Ramos (cell line): ENCODE results near the gene SPATS2L.
"Not testable (repeated sequence)": the region's sequence is repeated elsewhere in the genome, so short reads cannot be mapped to it uniquely, and the experiment has no call there.

Experiments used
- in situ Hi-C: fragments of 300-500 bp; cut with MboI; formaldehyde crosslinking; loops from one replicate; pipeline ENCODE4 v1.14.3; 2022; ENCODE audit warnings: low sequenced_read_pairs; ENCODE audit not compliant: unreplicated experiment

Gene SPATS2L

DNA sequence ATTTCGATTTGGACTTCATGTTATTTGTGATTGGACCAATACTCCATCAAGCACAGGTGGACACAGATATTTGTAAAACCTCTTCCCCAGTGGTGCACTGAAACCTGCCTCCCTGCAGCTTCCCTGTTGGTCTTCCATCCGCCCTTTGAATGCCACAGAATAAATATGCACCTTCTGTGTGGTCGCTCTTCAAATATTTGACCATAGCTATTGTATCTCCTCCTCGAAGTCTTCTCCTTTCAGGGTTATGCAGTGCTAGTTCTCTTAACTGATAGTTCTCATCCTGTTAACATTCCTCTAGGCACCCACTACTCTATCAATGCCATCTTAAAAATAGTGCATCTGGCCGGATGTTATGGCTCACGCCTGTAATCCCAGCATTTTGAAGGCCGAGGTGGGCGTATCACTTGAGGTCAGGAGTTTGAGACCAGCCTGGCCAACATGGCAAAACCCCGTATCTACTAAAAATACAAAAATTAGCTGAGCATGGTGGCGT lies 12.5 kb downstream of the SPATS2L start:
- in situ Hi-C loops: no loop called here

DNA sequence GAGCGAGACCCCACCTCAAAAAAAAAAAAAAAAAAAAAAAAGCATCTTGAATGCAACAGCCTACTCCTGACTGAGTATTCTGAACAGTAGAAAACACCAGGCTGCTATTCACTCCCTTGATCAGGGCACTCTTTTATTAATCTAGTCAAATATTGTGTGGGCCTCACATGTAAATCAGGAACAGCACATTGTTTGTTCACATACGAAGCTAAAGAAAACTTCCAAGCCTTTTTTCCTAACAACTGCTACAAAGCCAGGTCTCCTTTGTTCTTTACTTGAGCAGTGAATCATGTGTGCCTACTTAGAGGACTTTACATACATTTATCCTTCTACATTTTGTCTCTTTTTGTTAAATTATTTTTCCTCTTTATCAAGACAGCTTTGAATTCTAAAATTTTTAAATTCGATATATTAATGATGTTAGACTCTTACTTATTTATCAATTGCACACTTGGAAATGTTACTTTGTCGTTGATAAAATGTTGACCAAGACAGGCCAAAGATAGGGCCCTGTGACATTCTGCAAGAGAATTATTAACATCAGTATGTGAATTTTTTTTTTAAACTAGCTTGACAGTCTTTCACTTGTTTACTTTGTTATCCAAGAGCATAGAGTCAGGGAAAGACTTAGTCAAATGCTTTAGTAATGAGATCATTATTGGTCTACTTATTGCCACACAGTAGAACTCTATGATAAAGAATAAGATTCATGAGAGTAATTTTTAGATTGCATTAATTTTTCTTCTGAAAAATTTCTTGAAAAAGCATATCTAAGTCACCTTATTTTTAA lies 13.2 kb downstream of the SPATS2L start:
- in situ Hi-C loops: no loop called here

DNA sequence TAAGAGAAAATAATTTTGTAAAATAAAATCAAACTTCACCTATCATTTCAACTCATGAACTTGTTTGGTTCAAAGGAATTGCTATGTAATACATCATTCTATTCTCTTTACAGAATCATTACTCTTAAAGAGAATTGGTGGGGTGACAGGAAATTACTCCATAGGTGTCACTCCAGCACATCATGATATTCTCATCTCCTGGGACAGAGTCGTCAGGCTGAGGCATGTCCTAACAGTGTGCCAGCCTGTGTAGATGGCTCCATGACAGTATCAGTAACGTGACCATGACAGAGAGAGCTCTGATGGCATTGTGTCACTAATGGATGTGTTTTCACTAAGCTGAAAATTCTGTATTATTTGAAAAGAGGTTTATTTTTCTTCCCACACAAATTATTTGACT lies 13.9 kb downstream of the SPATS2L start:
- in situ Hi-C loops: no loop called here

DNA sequence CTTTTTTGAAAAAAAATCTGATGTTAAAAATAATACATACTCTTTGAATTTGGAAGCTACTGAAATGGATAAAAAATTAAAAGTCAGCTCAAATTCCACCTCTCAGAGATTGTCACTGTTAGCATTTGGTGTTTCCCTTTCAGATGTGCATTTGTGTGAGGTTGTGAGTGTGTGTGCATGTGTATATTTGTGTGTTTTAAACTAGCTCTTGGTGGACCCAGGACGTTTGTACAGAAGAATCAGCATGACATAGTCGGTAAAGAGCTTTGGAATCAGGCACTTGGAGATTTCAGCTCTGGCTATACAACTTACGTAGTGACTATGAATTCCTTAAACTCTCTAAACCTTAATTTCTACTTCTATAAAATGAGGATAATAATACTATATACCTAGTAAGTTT lies 14.5 kb downstream of the SPATS2L start:
- in situ Hi-C loops: no loop called here

DNA sequence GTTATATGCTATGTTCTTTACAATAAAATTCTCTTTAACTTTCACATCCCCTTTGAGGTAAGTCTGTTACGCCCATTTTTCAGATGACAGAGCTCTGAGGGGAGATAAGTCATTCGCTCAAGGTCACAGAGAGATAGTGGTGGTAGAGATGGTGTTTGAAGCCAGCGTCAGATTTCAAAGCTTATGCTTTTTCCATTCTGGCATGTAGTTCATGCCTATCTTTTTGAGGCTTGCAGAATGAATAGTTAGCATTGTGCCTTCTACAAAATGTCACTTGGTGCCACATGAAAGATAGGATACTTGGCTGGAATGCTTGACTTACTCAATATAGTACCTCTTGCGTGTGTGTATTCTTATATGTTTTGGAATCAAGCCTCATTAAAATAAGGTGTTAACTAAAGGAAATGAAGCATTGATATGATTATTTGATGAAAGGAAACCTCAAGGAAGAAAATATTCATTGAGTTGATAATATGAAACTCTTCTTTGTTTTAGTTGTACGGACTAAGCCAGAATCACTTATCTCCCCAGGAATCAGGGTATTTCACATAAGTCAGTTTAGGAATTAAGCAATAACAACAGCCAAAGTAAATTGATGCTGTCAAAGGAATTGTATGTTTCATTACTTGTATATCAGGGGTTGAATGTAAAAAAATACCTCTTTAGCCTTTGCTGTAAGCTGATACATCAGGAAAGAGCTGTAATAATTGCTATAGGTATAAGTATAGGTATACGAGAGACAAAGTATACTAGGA lies 15.5 kb downstream of the SPATS2L start:
- in situ Hi-C loops: no loop called here

DNA sequence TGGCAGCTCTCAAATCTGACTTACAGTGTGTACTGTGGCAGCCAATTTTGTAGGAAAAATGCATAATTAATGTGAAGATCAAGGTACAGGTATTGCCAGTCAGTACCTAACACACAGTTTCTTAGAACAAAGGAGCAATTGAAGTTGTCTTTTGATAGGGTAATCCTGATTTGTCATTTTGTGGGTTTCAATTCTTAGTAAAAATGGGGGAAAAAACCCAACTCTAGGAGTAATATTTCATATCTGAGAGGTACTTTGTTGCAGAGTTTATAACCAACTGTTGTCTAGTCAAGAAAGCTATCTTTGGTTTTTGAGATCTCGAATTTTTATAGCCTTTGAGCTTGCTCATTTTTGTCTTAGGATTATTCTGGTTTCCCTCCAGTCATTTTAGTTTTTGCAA lies 16.1 kb downstream of the SPATS2L start:
- in situ Hi-C loops: no loop called here

DNA sequence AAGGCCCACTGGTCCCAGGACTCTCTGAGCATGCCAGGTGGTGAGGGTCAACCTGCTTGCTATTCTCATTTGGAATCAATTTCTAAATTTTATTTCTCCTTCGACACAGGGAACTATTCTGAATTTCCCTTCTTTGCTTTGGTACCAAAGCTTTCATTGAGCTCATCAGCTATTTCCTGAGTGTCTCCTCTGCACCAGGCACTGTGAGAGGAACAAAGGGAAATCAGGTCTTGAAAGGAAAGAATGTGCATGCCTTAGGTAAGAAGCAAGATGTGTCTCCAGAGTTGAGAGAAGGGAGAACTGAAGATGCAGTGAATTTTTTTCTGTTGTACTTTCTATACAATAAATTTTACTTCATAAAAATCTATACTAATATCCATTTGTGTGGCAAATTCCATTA lies 17.9 kb downstream of the SPATS2L start:
- in situ Hi-C loops: no loop called here

DNA sequence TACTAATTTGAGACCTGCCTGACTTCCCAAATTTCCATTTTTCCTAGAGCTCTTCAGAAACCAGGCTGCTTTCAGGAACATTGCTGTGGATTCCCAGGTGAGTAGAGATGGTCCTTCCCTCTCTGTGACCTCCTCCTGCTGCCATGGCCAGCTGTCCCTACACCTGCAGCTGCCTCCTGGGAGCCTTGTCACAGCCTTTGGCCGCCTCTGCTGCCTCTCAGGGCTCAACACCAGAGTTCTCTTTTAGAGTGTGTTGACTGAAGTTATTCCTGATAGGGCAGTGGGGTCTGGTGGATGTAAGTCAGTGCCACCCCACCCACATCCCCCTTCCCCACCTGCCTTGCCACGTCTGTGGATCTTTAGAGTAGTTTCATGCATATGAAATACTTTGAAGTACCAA lies 22.9 kb downstream of the SPATS2L start:
- in situ Hi-C loops: no loop called here

DNA sequence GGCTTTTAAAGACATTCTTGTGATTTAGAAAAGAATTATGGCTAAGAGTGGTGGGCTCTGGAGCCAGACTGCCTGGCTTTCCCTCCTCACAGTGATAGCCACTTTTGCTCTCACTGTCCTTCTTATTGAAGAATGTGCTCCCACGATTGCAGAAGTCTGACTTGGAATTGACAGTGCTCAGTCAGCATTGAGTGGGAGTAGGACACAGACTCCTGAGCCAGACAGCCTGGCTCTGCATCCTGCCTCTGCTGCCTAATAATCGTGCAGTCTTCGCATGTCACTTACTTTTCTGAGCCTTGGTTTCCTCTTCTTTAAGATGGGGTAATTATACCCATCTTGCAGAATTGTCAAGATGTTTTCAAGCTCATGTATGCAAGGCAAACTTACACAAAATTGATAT lies 23.3 kb downstream of the SPATS2L start:
- in situ Hi-C loops: no loop called here

DNA sequence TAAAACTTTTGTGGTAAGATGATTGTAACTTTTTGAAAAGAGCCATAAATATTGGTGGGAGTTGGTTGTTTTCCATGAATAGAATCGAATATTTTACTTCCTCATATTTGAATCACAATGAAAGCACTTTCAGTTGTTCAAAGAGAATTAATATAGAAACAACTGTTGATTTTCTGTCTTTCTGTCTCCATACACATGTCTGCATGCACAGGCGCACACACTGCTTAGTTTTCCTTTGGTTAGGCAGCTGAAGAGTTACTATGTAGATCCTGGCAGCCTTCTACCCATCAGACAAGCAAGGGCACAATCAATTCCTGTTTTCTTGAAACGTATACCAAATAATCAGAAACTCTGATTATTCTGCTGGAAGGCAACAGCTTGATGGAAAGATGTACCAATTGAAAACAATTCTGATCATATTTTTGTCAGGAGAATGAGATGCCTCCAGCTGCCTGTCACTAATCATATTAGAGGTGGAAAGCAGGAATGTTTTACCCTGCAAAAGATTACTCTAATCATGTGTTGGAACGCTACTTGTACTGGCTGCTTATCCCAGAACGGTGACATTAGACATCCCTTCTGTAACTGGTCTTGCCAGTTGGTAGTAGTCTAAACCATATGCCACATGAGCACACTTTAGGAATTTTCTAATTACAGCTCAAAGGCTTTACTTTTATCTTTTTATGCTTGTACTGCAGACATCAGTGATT lies 24.0 kb downstream of the SPATS2L start:
- in situ Hi-C loops: no loop called here

DNA sequence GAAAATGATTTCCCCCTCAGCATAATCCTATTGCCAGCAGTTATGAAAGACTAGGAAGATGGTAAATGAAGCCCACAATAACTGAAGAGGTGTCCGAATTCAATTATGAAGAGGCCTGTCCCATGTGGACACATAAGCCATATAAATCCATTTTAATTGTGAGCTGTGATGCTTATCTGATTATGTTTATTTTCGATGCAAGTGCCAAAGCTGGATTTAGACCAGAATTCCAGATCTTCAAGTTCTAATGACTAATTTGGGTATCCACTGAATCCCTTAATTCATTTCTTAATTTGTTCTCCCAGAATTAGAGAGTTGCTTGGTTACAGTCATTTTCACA lies 24.5 kb downstream of the SPATS2L start:
- in situ Hi-C loops: no loop called here

DNA sequence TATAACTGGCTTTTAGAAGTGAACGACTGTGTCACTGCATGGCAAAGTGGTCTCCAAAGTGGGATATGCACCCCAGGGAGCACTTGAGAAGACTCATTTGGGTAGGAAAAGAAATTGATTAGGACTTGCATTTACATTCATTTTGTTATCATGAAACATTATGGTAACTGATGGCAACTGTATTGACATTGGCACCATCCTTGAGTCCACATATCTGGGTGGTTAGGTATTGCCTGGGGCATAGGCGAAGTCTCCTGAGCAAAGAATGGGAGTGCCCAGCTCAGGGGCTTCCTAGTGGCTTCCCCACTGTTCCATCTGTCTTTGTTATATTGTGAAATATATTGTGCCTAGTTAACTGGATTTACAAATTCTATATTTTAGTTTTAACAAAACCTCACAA lies 29.2 kb downstream of the SPATS2L start:
- in situ Hi-C loops: no loop called here

DNA sequence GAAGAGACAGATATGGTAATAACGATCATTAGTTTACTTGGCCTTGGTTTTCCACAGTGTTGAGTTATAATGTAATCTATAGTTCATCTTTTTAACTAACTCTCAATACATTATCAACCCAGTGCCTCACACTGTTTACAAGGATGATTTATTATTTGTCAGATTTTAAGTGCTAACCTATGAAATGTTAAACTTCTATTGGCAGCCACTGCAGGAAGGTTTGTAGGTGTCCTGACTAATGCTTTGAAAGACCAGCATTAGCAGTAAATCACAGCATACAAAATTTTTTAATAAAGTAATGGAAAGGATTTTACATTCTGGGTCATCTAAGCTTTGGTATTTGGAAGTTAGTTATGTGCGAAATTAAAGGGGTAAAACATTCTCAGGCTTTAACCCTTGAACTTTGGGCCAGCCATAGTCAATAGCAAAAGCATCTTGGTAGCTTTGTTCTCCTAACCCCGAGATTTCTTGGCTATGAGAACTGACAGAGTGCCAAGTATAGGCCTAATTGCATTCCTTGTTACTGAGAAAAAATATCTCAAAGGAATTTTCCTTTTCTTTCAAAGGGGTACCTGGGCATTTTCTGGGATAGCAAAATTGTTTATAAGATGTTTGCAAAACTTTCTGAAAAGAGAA lies 30.6 kb downstream of the SPATS2L start:
- in situ Hi-C loops: no loop called here

DNA sequence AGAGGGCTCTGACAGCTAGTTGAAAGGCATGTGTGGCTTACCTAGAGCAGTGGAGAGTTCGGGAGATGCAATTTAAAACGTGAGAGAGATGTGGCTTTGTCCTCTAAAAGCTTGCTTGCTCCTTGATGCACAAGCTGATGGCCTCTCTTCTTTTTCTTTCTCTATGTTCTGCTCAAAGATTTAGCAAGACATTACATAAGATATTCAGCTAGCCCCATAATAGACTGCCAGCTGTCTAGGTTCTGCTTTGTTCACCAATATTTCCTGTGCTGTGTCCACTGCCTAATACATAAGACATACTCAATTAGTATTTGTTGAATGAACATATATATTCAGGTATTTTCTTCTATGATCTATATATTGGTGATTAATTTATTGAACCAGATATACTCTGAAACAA lies 31.1 kb downstream of the SPATS2L start:
- in situ Hi-C loops: no loop called here

DNA sequence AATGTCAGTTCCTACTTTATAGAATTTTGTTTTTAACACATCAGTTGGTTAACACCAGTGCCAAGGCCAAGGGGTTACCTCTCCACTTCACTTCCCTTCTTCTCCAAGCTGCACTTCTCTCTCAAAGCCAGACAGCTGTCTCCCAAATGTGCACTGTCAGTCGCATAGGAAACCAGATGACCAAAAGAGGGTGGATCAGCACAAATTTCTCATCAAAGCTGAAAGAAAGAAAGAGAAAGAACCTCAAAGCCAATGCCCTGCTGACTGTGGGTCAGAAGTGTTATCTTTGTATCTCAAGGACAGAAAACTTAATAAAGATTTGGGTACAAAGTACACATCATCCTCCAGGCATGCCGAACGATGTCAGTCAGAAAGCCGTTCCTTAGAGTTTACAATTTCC lies 32.2 kb downstream of the SPATS2L start:
- in situ Hi-C loops: no loop called here

DNA sequence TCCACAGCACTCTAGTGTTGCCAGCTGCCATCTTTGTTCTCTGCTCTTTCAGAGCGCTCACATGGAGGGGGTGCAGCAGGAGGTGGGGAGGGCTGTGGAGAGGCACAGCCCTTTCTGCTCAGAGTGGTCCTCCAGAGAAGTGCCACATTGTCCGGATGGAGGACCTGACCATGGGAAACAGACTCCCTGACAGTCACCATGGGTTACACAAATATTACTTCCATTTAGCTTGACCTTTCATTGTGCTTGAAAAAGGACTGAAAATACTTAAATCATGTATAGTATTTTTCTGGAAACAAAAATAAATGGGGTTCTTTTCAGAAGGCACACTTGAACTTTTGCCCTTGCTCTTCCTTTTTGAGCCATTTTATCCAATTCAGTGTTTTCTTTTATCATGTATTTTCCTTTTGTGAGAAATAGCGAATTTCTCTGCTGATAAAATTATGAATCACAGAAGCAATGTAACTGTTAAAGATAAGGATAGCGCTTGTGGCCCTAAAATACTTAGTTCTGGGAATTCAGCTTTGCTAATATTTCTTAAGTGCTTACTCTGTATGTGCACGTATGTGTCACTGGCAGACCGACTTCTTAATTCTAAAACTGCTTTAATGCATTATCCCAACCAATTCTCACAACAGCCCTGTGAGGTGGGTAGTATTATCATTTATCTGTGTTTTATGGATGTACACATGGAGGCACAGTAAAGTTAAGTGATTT lies 34.2 kb downstream of the SPATS2L start:
- in situ Hi-C loops: no loop called here

DNA sequence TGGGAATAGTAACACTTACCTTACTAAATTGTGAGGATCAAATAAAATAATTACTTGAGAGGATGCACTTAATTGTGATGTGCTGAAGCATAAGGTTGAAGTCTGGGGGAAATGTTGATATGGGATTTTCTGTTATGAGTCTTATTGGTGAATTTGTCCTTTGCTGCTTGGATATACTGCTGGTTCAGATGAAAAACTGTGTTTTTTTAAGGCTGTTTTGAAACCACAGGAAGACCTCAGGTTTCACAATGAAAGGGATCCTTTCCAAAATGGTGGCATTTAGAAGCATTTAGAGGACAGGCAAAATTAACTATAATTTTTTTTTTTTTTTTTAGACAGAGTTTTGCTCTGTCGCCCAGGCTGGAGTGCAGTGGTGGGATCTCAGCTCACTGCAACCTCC lies 34.9 kb downstream of the SPATS2L start:
- in situ Hi-C loops: no loop called here

DNA sequence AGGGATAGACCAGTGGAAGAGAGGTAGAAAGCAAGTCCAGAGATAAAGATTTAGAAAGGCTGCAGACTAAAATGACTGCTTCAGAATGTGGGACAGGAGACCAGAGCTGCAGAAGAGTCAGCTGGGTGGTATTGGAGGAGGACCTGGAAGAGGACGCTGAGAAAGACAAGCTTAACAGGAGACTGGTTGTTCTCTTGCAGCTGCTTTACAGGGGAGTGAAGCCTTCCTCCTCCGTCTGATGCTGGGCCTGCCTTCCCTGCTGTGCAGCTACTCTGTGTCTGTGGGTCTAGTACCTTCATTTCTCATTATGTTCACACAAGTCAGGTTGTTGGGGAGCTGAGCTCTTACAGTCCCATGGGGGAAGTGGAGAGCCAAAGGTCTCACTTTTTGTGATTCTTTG lies 35.7 kb downstream of the SPATS2L start:
- in situ Hi-C loops: no loop called here

DNA sequence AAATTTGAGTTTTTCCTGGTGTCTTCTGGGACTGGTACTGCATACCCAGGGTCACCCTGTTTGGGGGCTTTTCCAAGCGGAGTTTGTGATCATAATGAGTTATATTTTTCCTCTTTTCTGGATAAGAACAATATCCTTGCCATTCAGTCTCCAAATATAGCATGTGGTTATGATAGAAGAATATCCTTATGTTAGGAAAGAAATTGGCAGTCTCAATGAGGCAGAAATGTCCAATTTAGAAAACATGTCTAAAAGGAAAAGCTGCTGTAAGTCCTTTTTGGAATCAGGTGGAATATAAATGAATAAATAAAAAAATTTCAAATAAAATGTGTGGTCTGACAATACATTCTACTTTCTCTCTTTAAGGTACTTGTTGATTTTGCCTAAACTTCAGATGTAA lies 36.2 kb downstream of the SPATS2L start:
- in situ Hi-C loops: no loop called here

DNA sequence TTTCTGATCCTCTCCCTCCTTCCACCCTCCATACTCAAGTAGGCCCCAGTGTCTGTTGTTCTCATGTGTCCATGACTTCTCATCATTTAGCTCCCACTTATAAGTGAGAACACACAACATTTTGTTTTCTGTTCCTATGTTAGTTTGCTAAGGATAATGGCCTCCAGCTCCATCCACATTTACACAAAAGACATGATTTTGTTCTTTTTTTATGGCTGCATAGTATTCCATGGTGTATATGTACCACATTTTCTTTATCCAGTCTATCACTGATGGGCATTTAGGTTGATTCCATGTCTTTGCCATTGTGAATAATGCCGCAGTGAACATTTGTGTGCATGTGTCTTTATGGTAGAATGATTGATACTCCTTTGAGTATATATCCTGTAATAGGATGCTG lies 37.7 kb downstream of the SPATS2L start:
- in situ Hi-C loops: not testable (repeated sequence)
